NCI-H2107 (cell line): ENCODE data around the gene SPARCL1.
"Not testable (repeated sequence)": the region's sequence is repeated elsewhere in the genome, so short reads cannot be mapped to it uniquely, and the experiment has no call there.

ENCODE experiments used
- DNase-seq: peaks from one replicate; lab custom pipeline; 2025; lab: John Stamatoyannopoulos, UW

The SPARCL1 gene

GRCh38 chr4:87500092-87500462 lies 29.1 kb downstream of the SPARCL1 start:
- no peak for DNase-seq

GRCh38 chr4:87499403-87500091 lies 29.6 kb downstream of the SPARCL1 start:
- DNase-seq: no peak

GRCh38 chr4:87498446-87498900 lies 30.7 kb downstream of the SPARCL1 start:
- no peak for DNase-seq

GRCh38 chr4:87497578-87497977 lies 31.6 kb downstream of the SPARCL1 start:
- DNase-seq: no peak

GRCh38 chr4:87497159-87497558 lies 32.0 kb downstream of the SPARCL1 start:
- DNase-seq: no peak

- DNase-seq: no peak
Observed at GRCh38 chr4:87493115-87493514, 36.1 kb downstream of the SPARCL1 start.

- not testable (repeated sequence) for DNase-seq
Observed at GRCh38 chr4:87491851-87492250, 37.3 kb downstream of the SPARCL1 start.

- DNase-seq: no peak
Observed at GRCh38 chr4:87491436-87491835, 37.7 kb downstream of the SPARCL1 start.

GRCh38 chr4:87490664-87491369 lies 38.4 kb downstream of the SPARCL1 start:
- no peak for DNase-seq

GRCh38 chr4:87489678-87490077 lies 39.5 kb downstream of the SPARCL1 start:
- DNase-seq: no peak

- DNase-seq: not testable (repeated sequence)
Observed at GRCh38 chr4:87488666-87489065, 40.5 kb downstream of the SPARCL1 start.

- not testable (repeated sequence) for DNase-seq
Observed at GRCh38 chr4:87483247-87483646, 45.9 kb downstream of the SPARCL1 start.

GRCh38 chr4:87481377-87481776 lies 47.8 kb downstream of the SPARCL1 start:
- no peak for DNase-seq

GRCh38 chr4:87478732-87479250 lies 50.4 kb downstream of the SPARCL1 start:
- no peak for DNase-seq

- DNase-seq: no peak
Observed at GRCh38 chr4:87476934-87477333, 52.2 kb downstream of the SPARCL1 start.

GRCh38 chr4:87469390-87469789 lies 59.8 kb downstream of the SPARCL1 start:
- no peak for DNase-seq

- DNase-seq: no peak
Observed at GRCh38 chr4:87465739-87466366, 63.3 kb downstream of the SPARCL1 start.

- no peak for DNase-seq
Observed at GRCh38 chr4:87462102-87462501, 67.1 kb downstream of the SPARCL1 start.

GRCh38 chr4:87461281-87461700 lies 67.9 kb downstream of the SPARCL1 start:
- no peak for DNase-seq

GRCh38 chr4:87458913-87459312 lies 70.3 kb downstream of the SPARCL1 start:
- no peak for DNase-seq

- no peak for DNase-seq
Observed at GRCh38 chr4:87451537-87451936, 77.6 kb downstream of the SPARCL1 start.

GRCh38 chr4:87446375-87446774 lies 82.8 kb downstream of the SPARCL1 start:
- not testable (repeated sequence) for DNase-seq

- no peak for DNase-seq
Observed at GRCh38 chr4:87445964-87446363, 83.2 kb downstream of the SPARCL1 start.
